Measurements from ENCODE around the gene ABR.
A peak's percentile ranks its signal among the peaks of the same experiment; 100 is the strongest.
"Not testable (repeated sequence)": the region's sequence is repeated elsewhere in the genome, so short reads cannot be mapped to it uniquely, and the experiment has no call there.

Gene ABR

DNA sequence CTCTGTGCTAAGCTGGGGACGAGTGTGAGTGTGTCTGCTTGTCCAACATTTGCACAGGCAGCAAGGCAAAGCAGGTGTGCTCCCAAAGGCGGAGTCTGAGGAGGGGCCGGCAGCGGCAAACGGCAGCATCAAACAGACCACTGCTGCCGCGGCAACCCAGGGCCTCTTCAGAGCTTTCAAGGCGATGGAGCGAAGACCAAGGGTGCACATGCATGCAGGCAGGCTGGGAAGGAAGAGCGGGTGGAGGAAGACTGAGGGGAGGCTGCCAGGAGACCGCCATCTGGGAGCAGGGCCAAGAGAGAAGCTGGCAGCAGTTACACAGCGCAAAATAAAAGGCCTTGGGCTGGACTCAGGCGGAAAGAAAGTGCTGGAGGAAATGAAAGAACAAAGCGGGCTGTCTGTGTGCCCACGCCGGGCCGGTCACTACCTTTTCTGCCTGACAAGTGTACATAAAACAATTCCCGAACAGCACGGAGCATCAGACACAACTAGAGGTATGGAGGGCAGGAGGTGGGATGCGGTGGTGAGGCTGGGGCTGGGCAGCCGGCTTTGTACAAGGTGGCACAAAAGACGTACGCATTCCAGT is 174.3 kb downstream of the ABR start:
- DNase-seq, result no peak

DNA sequence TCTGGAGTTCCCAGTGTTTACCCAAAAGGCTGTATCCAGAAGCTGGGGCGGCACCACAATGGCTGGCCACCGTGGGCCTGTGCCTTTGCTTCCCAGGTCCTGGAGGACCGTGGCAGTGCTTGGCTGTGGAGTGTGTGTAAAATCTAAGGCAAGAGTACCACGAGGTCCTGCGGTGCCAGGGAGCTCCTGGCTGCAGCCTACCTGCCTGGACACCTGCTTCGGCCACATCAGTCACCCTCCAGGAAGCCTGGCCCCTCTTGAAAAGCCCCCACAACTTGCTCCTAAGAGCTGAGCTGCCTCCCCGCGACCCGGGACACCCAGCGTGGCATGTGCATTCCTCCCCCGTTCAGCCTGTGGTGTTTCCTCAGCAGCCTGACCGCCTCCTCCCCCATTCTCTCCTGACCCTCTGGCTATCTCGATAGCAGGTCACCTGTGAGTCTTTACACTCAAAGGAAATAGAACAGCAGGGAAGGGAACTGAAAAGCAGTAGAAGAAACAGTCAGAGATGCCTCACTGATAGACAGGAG is 174.9 kb downstream of the ABR start:
- no peak for DNase-seq

DNA sequence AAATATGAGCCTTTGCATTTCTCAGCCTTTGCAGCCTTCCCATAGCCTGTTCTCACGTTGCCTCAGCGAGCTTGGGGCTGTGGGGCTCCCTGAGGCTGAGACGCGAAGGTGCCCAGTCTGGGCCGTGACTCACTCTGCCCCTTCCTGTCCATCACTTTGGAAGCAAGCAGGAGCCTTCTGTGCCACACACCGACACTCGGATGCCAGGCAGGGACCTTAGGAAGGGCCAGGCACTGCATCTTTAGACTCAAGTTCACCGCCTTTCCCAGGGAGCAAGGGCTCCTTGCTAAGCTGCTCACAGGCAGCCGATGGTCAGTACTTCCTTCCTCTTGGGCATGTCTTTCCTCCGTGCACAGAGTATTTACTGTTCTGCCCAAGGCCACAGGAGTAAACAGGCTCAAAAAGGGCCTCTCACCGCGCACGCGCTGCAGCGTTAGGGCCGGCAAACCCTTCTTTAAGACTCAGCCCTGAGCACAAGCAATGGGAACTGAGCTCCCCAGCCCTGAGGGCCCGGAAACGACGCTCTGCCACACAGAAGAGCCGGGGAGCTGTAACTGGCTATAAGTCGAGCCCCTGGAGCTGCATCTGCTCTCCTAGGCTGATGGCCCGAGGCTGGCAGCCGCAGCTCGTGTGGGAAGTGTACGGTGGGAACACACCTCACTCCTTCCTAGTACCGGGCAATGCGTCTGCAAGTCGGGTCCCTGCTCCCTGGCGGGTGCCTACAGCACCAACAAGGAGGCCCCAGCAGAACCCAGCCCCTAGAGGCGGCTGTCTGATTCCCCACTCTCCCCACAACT is 175.6 kb downstream of the ABR start:
- DNase-seq, result no peak

DNA sequence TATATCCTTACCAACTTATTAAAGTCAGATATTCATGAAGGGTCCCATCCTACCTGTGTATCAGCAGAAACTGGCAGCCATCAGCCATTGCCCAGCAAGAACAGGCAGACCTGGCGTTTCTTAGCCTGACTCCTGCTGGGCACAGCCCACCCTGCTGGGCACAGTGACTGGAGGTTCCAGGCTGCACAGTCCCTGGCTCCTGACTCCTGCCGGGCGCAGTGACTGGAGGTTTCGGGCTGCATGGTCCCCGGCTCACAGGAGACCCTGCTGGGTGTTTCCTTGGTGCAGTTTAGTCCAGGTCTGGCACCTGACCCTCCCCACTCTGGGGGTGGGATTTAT is 176.2 kb downstream of the ABR start:
- no peak for DNase-seq

DNA sequence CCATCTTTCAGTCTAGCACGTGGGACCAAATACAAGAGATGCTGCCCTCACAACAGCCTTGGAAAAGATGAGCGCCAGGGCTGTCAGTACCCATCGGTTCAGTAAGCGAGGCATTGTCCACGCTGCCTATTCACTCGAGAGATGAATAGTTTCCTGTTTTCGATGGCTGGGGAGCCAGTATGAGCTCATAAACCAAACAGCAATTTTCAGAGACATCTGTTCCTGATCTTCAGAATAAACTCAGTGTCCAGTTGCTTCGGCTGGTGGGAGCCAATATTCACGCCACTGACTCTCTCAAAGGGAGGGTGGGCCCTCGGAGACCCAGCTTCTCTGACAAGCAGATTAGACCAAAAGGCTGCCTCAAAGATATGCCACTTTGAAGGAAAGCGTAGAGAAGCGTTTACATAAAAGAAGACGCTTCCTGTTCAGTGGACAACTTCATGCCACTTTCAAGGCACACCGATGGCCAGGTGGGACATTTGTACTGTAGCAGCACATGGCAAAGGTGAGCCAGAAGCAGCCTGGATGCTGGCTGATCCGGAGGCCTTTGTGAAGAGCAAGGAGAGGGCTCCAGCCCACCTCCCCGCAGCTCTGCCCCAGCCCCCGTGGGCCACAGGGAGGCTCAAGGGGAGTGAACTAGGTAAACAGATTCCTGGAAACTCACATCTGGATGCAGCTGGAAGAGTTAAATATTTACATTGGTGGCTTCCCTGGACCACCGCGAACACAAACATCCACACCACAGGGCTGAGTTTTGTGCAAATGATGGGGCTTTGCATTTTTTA is 176.8 kb downstream of the ABR start:
- DNase-seq, result no peak

DNA sequence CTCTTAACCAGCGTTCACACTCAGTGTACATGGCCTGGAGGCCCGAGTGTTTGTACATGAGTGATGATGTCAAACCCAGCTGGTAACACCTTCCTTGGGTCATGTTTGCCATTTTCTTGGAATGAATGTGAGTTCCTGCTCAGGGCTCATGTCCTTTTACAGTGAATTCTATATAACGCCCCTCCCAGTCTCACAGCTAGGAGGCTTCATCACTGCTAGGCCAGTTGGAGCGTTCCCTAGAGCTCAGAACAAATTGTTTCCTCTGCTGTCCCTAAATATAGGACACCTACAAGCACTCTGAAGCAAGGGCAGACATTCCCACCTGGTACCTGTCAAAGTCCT is 177.4 kb downstream of the ABR start:
- no peak for DNase-seq

DNA sequence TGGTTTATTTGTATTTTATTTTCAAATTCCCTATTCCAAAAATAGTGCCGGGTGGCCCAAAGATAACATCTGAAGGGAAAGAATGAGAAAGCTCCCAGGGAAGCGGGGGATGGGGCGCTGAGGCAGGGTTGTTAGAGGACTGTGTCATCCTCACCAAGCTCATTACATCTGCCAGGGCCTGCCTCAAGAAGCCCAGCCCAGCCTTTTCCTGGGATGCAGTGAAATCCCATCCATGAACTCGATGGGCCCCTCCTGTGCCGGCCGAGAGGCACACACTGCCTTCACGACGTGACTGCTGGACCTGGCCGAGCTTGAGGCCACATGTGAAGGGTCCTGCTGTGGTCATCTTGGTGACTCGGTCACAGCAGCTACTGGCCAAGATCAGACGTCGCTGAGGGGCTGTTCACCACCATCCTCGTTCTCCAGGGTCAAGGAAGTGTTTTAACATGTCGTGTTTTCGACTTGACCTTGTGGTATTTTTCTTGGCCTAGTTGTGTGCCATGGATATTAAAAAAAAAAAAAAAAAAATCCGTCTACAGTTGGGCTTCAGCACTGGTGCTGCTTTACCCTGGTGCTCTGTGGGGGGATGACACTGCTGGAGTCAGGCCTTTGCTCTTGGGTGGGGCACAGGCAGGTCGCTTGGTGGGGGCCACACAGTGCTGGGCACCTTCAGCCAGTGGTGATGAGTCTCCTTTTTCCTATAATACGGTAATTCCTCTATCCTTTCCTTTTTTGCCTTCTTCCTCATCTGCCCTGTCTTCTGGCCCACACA is 178.0 kb downstream of the ABR start:
- DNase-seq, result no peak

DNA sequence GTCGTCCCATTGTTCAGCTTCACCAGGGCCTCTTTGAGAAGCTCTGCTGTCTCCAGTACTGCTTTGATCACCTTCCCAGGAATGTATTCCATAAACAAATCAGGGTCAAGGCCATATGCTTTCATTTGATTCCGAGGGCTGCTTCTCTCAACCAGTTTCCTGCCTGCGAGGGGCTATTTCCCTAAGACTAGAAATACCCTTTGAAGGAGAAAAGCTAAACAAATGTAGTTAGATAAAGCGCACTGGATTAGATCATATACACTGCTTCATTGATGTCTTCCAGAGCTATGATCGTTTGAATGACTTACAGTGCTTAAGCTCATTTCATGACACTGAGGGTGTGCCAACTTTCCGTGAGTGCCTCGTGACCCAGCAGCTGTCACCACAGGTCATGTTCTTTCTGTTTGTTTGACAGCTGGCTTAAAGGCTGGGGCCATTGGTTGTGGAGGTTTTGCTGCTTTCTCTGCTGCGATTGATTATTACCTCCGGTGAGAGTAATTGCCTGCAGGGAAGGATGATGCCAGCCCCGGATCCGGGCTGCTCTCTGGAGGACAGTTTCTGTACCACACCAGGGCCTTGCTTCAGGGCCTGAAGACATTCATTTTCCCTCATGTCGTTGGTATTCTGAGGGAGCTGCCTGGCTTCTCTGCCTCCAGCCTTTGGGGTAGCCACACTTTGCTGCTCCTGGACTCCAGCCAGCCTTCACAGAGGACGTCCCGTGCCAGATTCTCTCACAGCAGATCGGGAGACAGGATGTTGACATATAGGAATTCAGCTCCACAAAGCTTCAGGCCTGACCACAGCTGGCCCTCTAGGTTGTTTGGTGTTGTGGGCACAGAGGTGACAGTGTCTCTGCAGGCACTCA is 179.0 kb downstream of the ABR start:
- no peak for DNase-seq

DNA sequence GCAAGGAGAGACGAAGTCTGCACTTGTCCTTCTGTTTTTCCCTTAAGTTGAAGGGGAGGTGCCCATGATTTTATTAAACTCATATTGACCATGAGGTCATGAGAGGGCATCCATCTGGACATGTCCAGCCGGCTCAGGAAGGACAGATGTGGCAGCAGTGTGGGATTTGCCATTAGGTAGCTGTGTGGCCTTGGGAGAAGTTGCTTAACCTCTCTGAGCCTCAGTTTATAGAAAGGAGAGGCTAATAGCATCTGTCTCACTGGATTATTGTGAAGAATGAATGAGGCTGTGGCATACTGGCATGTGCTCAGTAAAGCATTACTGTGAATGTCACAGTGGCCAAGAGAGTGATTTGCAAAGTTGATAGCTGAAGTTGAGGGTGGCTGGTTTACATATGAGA is 181.7 kb downstream of the ABR start:
- DNase-seq, result no peak

DNA sequence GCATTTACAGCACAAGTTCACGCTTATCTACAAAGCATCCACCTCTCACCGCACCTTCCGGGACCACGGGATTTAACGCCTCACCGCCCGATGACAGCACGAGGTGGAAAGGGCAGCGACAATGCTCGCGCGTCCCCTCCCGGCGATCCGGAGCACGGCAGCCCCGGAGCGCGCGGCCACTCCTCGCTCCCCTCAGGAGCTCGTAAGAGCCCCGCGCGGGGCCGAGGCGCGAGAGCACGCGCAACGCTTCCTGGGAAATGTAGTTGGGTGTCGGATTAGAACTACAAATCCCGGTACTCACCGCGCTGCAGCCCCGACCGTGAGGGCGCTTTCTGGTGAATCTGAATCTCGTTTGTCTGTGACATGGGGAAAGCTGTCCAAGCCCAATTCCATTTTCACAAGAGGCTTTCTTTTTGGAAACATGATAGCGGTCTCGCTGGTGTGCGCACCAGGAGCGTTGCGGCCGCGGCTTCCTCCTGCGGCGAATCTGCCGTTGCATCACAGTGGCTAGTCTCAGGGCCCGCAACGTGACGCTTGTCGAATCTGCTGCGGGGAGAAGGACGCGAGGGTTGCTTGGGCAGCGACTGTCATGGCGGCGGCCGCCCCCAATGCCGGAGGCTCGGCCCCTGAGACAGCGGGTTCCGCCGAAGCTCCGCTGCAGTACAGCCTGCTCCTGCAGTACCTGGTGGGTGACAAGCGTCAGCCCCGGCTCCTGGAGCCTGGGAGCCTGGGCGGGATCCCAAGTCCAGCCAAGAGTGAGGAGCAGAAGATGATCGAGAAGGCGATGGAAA is 183.0 kb downstream of the ABR start, which contains the start of gene TIMM22:
TSS of gene TIMM22 (plus strand) at position 576 of the 791 bp plus-strand sequence. CDS start at position 590, 14 bp downstream.
- peak; percentile 100 for DNase-seq

DNA sequence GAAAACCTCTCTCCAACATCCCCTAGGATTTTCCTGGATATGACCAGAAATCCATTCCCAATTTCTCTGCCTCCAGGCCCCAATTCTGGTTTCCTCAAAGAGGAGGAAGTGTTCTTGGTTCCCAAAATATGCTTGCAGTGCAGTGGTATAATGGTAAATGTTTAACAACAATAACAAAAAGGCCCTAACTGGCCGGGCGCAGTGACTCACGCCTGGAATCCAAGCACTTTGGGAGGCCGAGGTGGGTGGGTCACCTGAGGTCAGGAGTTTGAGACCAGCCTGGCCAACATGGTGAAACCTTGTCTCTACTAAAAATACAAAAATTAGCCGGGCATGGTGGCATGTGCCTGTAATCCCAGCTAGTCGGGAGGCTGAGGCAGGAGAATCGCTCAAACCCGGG is 184.5 kb downstream of the ABR start:
- DNase-seq, result not testable (repeated sequence)

DNA sequence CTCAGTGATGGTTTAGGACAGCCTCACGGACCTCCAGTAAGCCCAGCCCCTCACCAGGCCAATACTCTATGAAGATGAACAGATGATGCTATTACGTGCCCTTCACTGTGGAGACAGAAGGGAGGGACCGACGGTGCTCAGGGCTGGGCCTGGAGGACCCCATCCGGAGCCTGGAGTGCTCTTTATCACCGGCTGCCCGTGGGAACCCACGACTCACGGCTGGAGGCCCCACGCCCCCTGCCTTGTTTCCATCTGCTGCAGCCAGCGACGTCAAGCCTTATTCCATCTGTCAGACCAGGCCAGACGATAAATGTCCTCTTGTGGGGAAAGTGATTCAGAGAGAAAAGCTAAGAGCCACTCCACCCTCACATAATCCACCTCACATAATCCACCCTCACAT is 186.8 kb downstream of the ABR start:
- no peak for DNase-seq

DNA sequence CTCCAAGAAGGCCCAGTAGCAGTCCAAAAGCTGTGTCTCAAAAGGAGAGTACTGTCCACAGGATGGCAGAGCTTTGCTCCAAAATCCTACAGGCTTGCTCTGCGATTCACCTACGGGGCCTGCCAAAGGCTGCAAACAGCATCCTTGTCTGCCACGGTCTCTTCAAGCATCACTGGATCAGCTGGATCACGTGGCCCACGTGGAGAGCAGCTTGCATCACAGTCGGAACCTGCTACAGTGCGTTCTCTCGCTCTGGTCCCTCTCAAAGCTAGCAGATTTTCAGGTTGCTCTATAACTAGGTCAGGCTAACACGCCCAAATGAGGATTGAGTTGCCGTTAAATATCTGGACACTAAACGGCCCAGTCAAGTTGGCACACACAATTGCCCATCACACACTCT is 191.2 kb downstream of the ABR start:
- DNase-seq, result no peak

DNA sequence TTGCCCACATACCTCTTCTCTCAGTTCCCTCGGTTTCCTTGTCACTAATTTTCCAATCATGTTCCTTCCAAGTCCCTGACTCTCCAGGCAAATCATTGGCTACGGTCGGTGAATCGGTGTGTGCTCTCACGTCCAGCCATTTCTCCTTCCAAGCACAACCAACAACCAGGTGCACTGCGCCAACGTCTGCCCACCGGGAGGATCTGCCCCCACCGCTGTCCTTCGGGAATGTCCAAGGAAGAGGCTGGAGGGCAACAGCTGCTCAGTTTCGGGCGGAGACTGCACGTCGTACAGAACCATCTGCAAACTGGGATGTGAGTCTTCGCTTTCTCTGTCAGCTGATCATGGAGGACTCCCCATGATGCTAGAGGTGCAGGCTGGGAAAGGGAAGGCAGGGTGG is 191.8 kb downstream of the ABR start:
- no peak for DNase-seq

DNA sequence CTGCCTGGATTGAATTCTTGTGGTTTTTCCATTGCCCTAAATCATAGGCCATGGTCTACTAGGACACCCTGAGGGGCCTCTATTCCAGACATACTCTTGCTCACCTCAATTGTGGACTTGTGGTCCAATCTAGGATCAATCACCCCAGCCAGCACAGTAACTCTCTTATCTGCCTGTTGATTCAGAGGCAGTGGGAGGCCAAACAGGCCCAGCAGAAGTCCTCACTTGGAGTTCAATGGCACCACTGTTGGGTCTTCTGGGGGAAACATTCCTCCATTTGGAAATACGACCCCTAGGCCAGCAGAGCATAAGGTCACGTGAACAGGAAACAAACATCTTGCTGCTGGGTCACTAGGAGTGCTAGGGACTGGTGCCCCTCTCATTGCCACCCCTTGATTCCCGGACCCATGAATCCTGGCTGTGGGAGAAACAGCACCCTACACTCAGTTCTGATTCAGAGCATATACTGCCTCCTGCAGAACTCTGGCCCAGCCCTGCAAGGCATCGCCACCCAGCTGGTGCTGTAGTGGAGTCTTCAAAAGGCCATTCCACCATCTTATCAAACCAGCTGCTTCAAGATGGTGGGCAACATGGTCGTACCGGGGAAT is 193.4 kb downstream of the ABR start:
- no peak for DNase-seq

DNA sequence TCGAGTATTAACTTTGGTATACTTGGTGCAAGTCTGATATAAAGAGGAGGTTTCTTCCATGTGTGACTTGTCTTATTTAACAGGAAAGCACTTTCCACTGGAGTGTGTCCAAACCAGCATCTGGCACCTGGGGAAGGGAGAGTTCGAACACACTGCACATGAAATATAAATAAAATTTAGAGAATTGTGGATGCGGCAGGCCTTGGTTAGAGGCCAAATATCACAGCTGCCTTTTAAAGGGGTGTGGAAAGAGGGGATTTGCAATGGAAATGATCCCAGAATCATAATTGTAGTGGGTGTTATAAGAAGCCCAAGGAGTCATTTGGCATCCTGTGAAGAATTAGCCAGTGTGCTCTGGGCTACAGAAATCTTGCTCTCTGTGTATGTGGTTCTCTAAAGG is 195.9 kb downstream of the ABR start:
- DNase-seq, result no peak

DNA sequence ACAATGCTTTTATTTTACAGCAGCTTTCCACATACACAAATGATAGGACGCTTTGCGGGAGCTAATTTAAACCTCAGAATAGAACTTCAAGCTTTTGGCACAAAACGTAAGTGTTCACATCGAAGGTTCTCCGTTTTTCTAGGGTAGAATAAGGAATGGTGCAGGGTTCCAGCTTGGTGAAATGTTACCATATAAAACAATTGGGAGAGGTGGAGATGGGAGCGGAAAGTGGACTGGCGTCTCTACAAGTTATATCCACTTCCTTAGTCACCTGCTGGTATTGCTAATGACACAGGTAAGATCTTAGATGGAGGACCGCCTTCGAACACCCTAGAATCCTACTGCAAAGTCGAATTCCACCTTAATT is 198.5 kb downstream of the ABR start:
- no peak for DNase-seq

DNA sequence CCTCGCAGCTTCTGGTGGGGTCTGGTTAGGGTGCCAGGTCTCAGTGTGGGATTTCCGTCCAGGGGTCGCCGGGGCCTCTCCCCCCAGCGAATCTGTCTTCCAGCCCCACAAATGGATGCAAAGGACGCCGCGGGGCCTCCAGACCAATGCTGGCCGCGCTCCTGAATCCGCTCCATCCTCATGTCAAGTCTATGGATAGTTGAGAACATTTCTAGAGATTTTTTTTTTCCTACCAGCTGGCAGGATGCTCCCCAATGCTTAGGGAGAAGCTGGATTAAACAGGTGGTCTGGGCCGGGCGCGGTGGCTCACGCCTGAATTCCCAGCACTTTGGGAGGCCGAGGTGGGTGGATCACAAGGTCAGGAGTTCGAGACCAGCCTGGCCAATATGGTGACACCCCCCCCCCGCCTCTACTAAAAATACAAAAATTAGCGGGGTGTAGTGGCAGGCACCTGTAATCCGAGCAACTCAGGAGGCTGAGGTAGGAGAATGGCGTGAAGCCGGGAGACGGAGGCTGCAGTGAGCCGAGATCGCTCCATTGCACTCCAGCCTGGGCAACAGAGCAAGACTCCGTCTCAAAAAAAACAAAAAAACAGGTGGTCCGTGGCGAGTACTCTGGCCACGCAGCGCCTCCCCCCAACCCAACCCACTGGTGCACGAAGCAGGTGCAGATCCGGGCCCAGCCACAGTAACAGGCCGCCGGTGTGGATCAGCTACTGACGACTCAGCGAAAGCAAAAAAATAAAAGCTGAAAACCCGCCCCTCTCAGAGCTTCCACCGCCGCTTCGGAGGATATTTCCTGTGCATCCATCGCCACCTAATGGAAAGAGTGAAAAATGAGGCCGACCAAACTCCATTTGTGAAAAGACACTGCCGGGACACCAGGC is 199.1 kb downstream of the ABR start:
- DNase-seq, result peak; percentile 78

All from right kidney (tissue), 1 donor.